Right lobe of liver (tissue), 6 donors: ENCODE measurements around the gene GNGT1. TPM values are rescaled to one million over a fixed set of nuclear protein-coding genes. Genes with fewer than 3 reads are reported as not detected.

Experiments
- ATAC-seq, 4 donors: fragments of 200-7000 bp; cut with Tn5 transposase; one replicate each; pipeline ENCODE4 v1.9.1; 2020; ENCODE audit warnings: mild to moderate bottlenecking in 4 of 4, moderate library complexity in 4 of 4
- DNase-seq, 3 donors: peaks; one replicate each; pipeline ENCODE4 v3.0.0-alpha.2; 2020
- H3K27ac ChIP-seq, 3 donors: fragments of 200-600 bp; one replicate each; pipeline ENCODE4 v1.8.0; 2022
- H3K27me3 ChIP-seq, 2 donors: fragments of 200-600 bp; one replicate each; pipeline ENCODE4 v1.8.0; 2022
- H3K36me3 ChIP-seq, 4 donors: fragments of 200-600 bp; sonication (generic) in 1 of 4; one replicate each; pipeline versions ENCODE4 v1.5.1 to v1.8.0; 2017 to 2022; ENCODE audit warnings: control low read depth in 1 of 4
- H3K4me1 ChIP-seq, 4 donors: fragments of 200-600 bp; sonication (generic) in 1 of 4; one replicate each; pipeline versions ENCODE4 v1.5.1 to v1.8.0; 2017 to 2022; ENCODE audit warnings: control low read depth in 1 of 4
- H3K4me3 ChIP-seq, 3 donors: fragments of 200-600 bp; one replicate each; pipeline ENCODE4 v1.8.0; 2022
- H3K9me3 ChIP-seq, 4 donors: fragments of 200-600 bp; sonication (generic) in 1 of 4; one replicate each; pipeline versions ENCODE4 v1.5.1 to v1.8.0; 2017 to 2022; ENCODE audit warnings: control low read depth in 1 of 4
- POLR2A ChIP-seq: fragments of 450-650 bp; IDR thresholded peaks from one replicate; pipeline ENCODE4 v1.6.1; 2017; ENCODE audit warnings: antibody characterized with exemption, mild to moderate bottlenecking
- WGBS: methylation state at CpG from one replicate; pipeline ENCODE4 v1.1.6; 2018; ENCODE audit warnings: low coverage, low lambda C conversion rate; ENCODE audit not compliant: insufficient coverage; ENCODE audit errors: missing lambda C conversion rate; 5-methylcytosine and 5-hydroxymethylcytosine counted together
- intact Hi-C, 2 donors: fragments of 100-400 bp; cut with DNase I; formaldehyde crosslinking; loops; one replicate each; pipeline versions ENCODE4 v1.11.2 to v1.14.1; 2022
- total RNA-seq, 6 experiments: library from RNA; depleted of rRNA in 2 of 6; stranded (reverse); fragments of >200 nt in 2 of 6; fragmentation: NEBNext Ultra II Directional in 3 of 6; extraction: Animal tissue kit (Norgen Biotek cat#: 25700) in 3 of 6; gene quantifications; one replicate each; pipeline versions ENCODE4 v1.1.0 to v1.2.4, GENCODE V29; 2016 to 2023
- TF ChIP-seq, protein P1 (sequence below), 4 donors: fragments of 200-600 bp in 3 of 4; fragments of 450-650 bp in 1 of 4; IDR thresholded peaks; one replicate each; pipeline versions ENCODE4 v1.5.1 to v1.8.0; 2016 to 2022; ENCODE audit warnings: antibody characterized with exemption in 4 of 4, mild to moderate bottlenecking in 2 of 4
- donor health status: DM: no; HTN: yes; CAD: no.
- donor health status: DM: no; HTN: no; CAD: no.
- donor health status: DM: no; HTN: no; CAD: no.
- donor health status: DM: no; HTN: yes; CAD: no.
- donor health status: DM: no; HTN: yes; CAD: no.

GNGT1 gene
- total RNA-seq, 6 experiments from 2014 or later, result not detected

DNA sequence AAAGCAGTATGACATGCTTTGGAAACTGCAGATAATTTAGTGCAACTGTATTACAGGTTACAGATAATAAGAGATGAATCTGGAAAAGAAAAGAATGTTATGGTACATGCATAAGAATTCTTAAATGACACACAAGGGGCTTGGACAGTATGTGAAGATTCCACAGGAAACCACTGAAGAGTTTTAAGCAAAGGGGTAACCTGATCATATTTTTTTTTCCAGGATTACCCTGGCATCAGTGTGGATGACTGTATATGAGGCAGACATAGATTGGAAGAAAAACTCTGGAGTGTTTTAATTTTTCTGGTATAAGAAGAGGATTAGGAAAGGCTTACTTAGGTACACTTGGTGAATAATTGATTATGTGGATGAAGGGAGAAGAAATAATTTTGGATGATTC, 23.9 kb upstream of the GNGT1 start:
- ATAC-seq (no peak), DNase-seq (no peak)
- Histone ChIP-seq H3K9me3 (no peaks in the 10 kb centered on the region), H3K4me3 (no peak overlapping the region), H3K36me3 (no peaks in the 10 kb centered on the region), H3K4me1 (no peaks in the 10 kb centered on the region), H3K27me3 (no peaks in the 10 kb centered on the region), H3K27ac (no peak overlapping the region)
- TF ChIP-seq, protein P1, sequence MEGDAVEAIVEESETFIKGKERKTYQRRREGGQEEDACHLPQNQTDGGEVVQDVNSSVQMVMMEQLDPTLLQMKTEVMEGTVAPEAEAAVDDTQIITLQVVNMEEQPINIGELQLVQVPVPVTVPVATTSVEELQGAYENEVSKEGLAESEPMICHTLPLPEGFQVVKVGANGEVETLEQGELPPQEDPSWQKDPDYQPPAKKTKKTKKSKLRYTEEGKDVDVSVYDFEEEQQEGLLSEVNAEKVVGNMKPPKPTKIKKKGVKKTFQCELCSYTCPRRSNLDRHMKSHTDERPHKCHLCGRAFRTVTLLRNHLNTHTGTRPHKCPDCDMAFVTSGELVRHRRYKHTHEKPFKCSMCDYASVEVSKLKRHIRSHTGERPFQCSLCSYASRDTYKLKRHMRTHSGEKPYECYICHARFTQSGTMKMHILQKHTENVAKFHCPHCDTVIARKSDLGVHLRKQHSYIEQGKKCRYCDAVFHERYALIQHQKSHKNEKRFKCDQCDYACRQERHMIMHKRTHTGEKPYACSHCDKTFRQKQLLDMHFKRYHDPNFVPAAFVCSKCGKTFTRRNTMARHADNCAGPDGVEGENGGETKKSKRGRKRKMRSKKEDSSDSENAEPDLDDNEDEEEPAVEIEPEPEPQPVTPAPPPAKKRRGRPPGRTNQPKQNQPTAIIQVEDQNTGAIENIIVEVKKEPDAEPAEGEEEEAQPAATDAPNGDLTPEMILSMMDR (IDR thresholded peaks at IDR 0.05), result no peak
- no peak for TF ChIP-seq POLR2A
- intact Hi-C loops, result no loop called here

DNA sequence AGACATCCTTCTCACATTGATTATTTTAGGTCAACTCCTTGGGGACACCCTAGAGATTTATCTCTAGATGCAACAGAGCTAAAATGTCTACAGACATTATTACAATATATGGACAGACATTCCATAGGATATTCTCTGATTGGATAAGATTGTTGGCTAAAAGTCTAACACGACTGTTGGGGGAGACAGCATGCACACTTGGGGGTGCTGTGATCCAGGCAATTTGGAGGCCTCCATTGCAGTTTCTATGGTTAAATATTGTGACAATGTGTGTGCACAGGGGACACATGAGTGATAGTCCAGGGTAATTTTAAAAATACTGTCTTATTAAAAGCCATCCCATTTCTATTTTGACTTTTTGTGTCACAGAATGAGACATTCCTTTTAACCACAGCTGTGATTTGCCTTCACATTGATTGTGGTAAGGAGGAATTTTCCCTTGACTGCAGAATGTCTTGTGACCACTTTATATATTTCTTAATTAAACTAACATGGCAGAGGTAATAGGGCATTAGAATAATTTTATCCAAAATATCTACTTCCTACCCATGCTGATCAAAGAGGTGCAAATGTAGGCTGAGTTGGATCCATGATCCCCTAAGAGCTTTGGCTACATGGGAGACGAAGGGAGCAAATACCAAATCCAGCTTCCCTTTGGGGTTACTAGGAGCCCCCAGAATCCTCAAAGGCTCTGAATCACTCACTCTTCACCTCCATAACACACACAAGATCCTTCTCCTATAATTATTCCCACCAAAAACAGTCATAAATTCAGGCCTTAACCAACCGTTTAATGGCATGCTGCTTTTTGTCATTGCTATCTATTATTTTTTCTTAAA, 23.1 kb upstream of the GNGT1 start:
- H3K4me1 ChIP-seq, result no peaks in the 10 kb centered on the region
- 48% methylated on average over 3 of the region's 3 CpGs for WGBS
- no peak for DNase-seq
- TF ChIP-seq, protein P1 (IDR thresholded peaks at IDR 0.05), result peak in 1 of 4 donors; percentile 5
- no peak for TF ChIP-seq POLR2A
- H3K27ac ChIP-seq, result no peak overlapping the region
- H3K27me3 ChIP-seq, result no peaks in the 10 kb centered on the region
- no peaks in the 10 kb centered on the region for H3K36me3 ChIP-seq
- ATAC-seq, result no peak
- intact Hi-C loops, result no loop called here
- no peak overlapping the region for H3K4me3 ChIP-seq
- no peaks in the 10 kb centered on the region for H3K9me3 ChIP-seq

DNA sequence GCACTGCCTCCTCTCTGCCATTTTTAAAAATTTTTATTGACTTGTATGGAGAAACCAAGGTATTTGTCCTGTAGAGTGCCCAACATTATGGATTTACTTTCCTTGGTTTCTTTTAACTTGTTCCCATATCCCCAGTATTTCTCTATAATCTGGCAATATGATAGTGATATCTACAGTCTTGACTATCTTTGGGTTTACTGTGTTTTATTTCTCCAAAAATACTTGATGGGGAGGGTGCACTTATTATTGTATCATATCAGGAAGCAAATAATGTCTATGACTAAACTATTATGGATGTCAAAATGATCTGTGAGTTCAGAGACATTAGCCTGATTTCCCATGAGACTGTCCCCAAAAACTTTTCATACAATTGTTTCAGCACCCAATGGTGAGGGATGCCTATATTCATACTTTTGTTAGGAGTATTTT, 22.4 kb upstream of the GNGT1 start:
- ATAC-seq, result no peak
- intact Hi-C loops, result no loop called here
- no peaks in the 10 kb centered on the region for H3K4me1 ChIP-seq

DNA sequence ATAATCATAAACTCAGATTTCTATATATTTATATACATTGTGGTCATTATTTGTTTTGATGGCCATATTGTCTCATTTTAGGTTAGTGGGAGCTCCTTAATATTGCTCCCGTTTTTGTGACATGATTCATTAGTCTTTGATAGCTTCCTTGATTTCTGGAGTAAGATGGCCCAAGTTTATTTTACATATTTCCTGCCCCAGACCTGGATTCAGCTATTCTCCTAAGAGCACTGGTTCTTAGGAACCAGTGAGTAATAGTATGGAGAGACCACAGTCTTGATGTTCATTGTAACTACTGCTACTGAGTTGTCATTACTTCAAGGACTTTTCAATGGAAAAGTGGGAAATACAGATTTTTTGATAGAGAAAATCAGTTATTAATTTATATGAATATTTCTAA, 21.8 kb upstream of the GNGT1 start:
- no peaks in the 10 kb centered on the region for H3K9me3 ChIP-seq
- no peak for ATAC-seq
- no peaks in the 10 kb centered on the region for H3K36me3 ChIP-seq
- H3K27ac ChIP-seq, result no peak overlapping the region
- no peak overlapping the region for H3K4me3 ChIP-seq
- DNase-seq, result no peak
- H3K27me3 ChIP-seq, result no peaks in the 10 kb centered on the region
- no peak for TF ChIP-seq POLR2A
- TF ChIP-seq, protein P1 (IDR thresholded peaks at IDR 0.05), result no peak
- WGBS, result 13% methylated on average over 1 of the region's 1 CpG
- H3K4me1 ChIP-seq, result no peaks in the 10 kb centered on the region
- intact Hi-C loops, result no loop called here

More for the DNA sequence above, 22.4 kb upstream of the GNGT1 start:
- Histone ChIP-seq H3K27me3 (no peaks in the 10 kb centered on the region), H3K36me3 (no peaks in the 10 kb centered on the region), H3K9me3 (no peaks in the 10 kb centered on the region), H3K27ac (no peak overlapping the region), H3K4me3 (no peak overlapping the region)
- TF ChIP-seq, protein P1 (IDR thresholded peaks at IDR 0.05), result no peak
- no peak for TF ChIP-seq POLR2A
- no peak for DNase-seq
